ENCODE results near the gene LYZL1. TPM values are rescaled to one million over a fixed set of nuclear protein-coding genes. Genes with fewer than 3 reads are reported as not detected.

Gene LYZL1
- total and polyA plus RNA-seq, 2 donors (not counting 1 experiment from before 2014, with no cell fraction given), result not detected

DNA sequence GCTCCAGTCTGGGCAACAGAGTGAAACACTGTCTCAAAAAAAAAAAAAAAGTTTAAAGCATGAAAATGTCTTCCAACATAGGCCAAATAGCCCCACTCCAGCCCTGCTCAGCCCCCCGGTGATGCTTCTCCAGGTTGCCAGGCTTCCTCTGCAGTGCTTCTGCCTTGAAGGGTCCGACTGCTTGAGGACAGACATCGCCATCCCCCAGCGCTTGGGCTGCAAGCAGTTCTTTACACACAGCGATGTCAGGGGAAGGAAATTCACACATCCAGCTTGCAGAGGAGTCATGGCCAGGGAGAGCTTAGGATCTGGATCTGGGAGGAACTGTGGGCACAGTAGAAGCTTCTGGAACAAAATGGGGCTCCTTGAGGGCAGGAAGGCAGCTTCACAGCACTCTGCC, 26.9 kb downstream of the LYZL1 start:
- Histone ChIP-seq H4K20me1 (ENCODE audit: control insufficient read depth, insufficient read depth, low read length, poor library complexity, severe bottlenecking) (no peaks in the 10 kb centered on the region), H3K4me2 (replicated peaks; ENCODE audit: low read depth, low read length, poor library complexity, severe bottlenecking) (no peak overlapping the region), H3K27ac (ENCODE audit: low read length in 2 of 2) (no peak overlapping the region), H2AFZ (ENCODE audit: insufficient read depth, low read depth, low read length, poor library complexity, severe bottlenecking) (no peak overlapping the region), H3K36me3 (replicated peaks in 1 of 2; ENCODE audit: control extremely low read depth in 1 of 2, control insufficient read depth in 1 of 2, extremely low read depth in 1 of 2, insufficient read depth in 2 of 2, low read length in 1 of 2) (no peaks in the 10 kb centered on the region), H3K9ac (ENCODE audit: low read length) (no peak overlapping the region), H3K4me3 (ENCODE audit: control extremely low read depth in 1 of 5, extremely low read depth in 1 of 5, insufficient read depth in 1 of 5, low read depth in 2 of 5, low read length in 4 of 5) (no peak overlapping the region), H3K4me1 (ENCODE audit: control insufficient read depth in 2 of 2, insufficient read depth in 2 of 2, low read length in 2 of 2) (no peaks in the 10 kb centered on the region), H3K9me3 (ENCODE audit: control extremely low read depth in 1 of 3, control insufficient read depth in 2 of 3, insufficient read depth in 1 of 3, low read length in 2 of 3) (no peaks in the 10 kb centered on the region), H3K79me2 (ENCODE audit: control insufficient read depth, insufficient read depth, low read length) (no peaks in the 10 kb centered on the region), H3K27me3 (replicated peaks in 1 of 4; ENCODE audit: control extremely low read depth in 1 of 4, control insufficient read depth in 3 of 4, insufficient read depth in 4 of 4, low read length in 3 of 4) (no peaks in the 10 kb centered on the region)
- Mint-ChIP-seq H3K4me1 (no peaks in the 10 kb centered on the region), H3K27me3 (peaks cover 37% of the 10 kb centered on the region), H3K4me3 (no peak overlapping the region), H3K27ac (no peak overlapping the region), H3K9me3 (ENCODE audit: insufficient read depth) (no peaks in the 10 kb centered on the region)
- CTCF ChIA-PET, result no interaction called here
- intact Hi-C loops (cut with micrococcal nuclease), result no loop called here
- ATAC-seq (ENCODE audit: low read depth) (no peak), DNase-seq (no peak)
- TF ChIP-seq, protein P1, sequence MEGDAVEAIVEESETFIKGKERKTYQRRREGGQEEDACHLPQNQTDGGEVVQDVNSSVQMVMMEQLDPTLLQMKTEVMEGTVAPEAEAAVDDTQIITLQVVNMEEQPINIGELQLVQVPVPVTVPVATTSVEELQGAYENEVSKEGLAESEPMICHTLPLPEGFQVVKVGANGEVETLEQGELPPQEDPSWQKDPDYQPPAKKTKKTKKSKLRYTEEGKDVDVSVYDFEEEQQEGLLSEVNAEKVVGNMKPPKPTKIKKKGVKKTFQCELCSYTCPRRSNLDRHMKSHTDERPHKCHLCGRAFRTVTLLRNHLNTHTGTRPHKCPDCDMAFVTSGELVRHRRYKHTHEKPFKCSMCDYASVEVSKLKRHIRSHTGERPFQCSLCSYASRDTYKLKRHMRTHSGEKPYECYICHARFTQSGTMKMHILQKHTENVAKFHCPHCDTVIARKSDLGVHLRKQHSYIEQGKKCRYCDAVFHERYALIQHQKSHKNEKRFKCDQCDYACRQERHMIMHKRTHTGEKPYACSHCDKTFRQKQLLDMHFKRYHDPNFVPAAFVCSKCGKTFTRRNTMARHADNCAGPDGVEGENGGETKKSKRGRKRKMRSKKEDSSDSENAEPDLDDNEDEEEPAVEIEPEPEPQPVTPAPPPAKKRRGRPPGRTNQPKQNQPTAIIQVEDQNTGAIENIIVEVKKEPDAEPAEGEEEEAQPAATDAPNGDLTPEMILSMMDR (IDR thresholded peaks at IDR 0.05), result no peak
- TF ChIP-seq EZH2 (IDR thresholded peaks at IDR 0.05; ENCODE audit: borderline replicate concordance, insufficient read depth, low read depth, low read length, poor library complexity, severe bottlenecking), result no peak
- POLR2A ChIA-PET, result no interaction called here
- WGBS (ENCODE audit: insufficient coverage), result 82% methylated on average over 5 of the region's 5 CpGs

- Mint-ChIP-seq H3K27me3 (peaks cover 37% of the 10 kb centered on the region), H3K4me3 (no peak overlapping the region), H3K4me1 (no peaks in the 10 kb centered on the region), H3K9me3 (ENCODE audit: insufficient read depth) (no peaks in the 10 kb centered on the region), H3K27ac (no peak overlapping the region)
- 100% methylated on average over 1 of the region's 8 CpGs for WGBS (ENCODE audit: insufficient coverage)
- H3K9ac ChIP-seq (ENCODE audit: low read length), result no peak overlapping the region
- H3K9me3 ChIP-seq (ENCODE audit: control extremely low read depth in 1 of 3, control insufficient read depth in 2 of 3, insufficient read depth in 1 of 3, low read length in 2 of 3), result no peaks in the 10 kb centered on the region
- H3K4me2 ChIP-seq (replicated peaks; ENCODE audit: low read depth, low read length, poor library complexity, severe bottlenecking), result no peak overlapping the region
- H4K20me1 ChIP-seq (ENCODE audit: control insufficient read depth, insufficient read depth, low read length, poor library complexity, severe bottlenecking), result no peaks in the 10 kb centered on the region
- ChIA-PET CTCF (interaction anchor here (1.0 kb wide), 1 partner anchor 12 kb away, joined by 4 read pairs; no protein-coding TSS in a partner anchor), POLR2A (no interaction called here)
- no peak overlapping the region for H3K4me3 ChIP-seq (ENCODE audit: control extremely low read depth in 1 of 5, extremely low read depth in 1 of 5, insufficient read depth in 1 of 5, low read depth in 2 of 5, low read length in 4 of 5)
- H3K79me2 ChIP-seq (ENCODE audit: control insufficient read depth, insufficient read depth, low read length), result no peaks in the 10 kb centered on the region
- DNase-seq, result no peak
- H2AFZ ChIP-seq (ENCODE audit: insufficient read depth, low read depth, low read length, poor library complexity, severe bottlenecking), result no peak overlapping the region
- no peak overlapping the region for H3K27ac ChIP-seq (ENCODE audit: low read length in 2 of 2)
- TF ChIP-seq, protein P1 (IDR thresholded peaks at IDR 0.05), result no peak
- no peak for TF ChIP-seq EZH2 (IDR thresholded peaks at IDR 0.05; ENCODE audit: borderline replicate concordance, insufficient read depth, low read depth, low read length, poor library complexity, severe bottlenecking)
- H3K4me1 ChIP-seq (ENCODE audit: control insufficient read depth in 2 of 2, insufficient read depth in 2 of 2, low read length in 2 of 2), result no peaks in the 10 kb centered on the region
- no peaks in the 10 kb centered on the region for H3K36me3 ChIP-seq (replicated peaks in 1 of 2; ENCODE audit: control extremely low read depth in 1 of 2, control insufficient read depth in 1 of 2, extremely low read depth in 1 of 2, insufficient read depth in 2 of 2, low read length in 1 of 2)
- ATAC-seq (ENCODE audit: low read depth), result no peak
- intact Hi-C loops (cut with micrococcal nuclease), result no loop called here
- H3K27me3 ChIP-seq (replicated peaks in 1 of 4; ENCODE audit: control extremely low read depth in 1 of 4, control insufficient read depth in 3 of 4, insufficient read depth in 4 of 4, low read length in 3 of 4), result no peaks in the 10 kb centered on the region
Observed at GRCh38 chr10:29316308-29317026, 27.6 kb downstream of the LYZL1 start.

Data from B cell (primary cell).